ENCODE measurements around the gene RPL22. TPM values are rescaled to one million over a fixed set of nuclear protein-coding genes. Genes with fewer than 3 reads are reported as not detected.

Gene RPL22
- total RNA-seq, 1 donor from 2014 or later = 601 TPM

GRCh38 chr1:6200188-6200809 is 904 bp upstream of the RPL22 start:
- H3K27me3 Mint-ChIP-seq (ENCODE audit: unreplicated experiment) = peaks cover 3% of the 10 kb centered on the region
- H3K4me1 Mint-ChIP-seq (ENCODE audit: unreplicated experiment) = peaks cover 25% of the 10 kb centered on the region
- no peaks in the 10 kb centered on the region for H3K9me3 Mint-ChIP-seq (ENCODE audit: unreplicated experiment)
- peak overlapping the region; percentile 94 for H3K4me3 Mint-ChIP-seq (ENCODE audit: unreplicated experiment)
- no peak for DNase-seq (ENCODE audit: low spot score)
- peaks cover 13% of the 10 kb centered on the region for H3K36me3 Mint-ChIP-seq (ENCODE audit: low read depth, unreplicated experiment)
- H3K27ac Mint-ChIP-seq (ENCODE audit: unreplicated experiment) = peak overlapping the region; percentile 95
- no peak for TF ChIP-seq CTCF (IDR thresholded peaks at IDR 0.05; ENCODE audit: unreplicated experiment)

- peak overlapping the region; percentile 94 for H3K4me3 Mint-ChIP-seq (ENCODE audit: unreplicated experiment)
- H3K36me3 Mint-ChIP-seq (ENCODE audit: low read depth, unreplicated experiment) = peaks cover 13% of the 10 kb centered on the region
These were observed 623 bp downstream of the RPL22 start for GRCh38 chr1:6198646-6199297.

GRCh38 chr1:6197746-6198427 is 1.5 kb downstream of the RPL22 start:
- no peaks in the 10 kb centered on the region for H3K9me3 Mint-ChIP-seq (ENCODE audit: unreplicated experiment)
- peaks cover 25% of the 10 kb centered on the region for H3K4me1 Mint-ChIP-seq (ENCODE audit: unreplicated experiment)
- H3K27me3 Mint-ChIP-seq (ENCODE audit: unreplicated experiment) = peaks cover 3% of the 10 kb centered on the region
- H3K27ac Mint-ChIP-seq (ENCODE audit: unreplicated experiment) = peak overlapping the region; percentile 89
- peaks cover 15% of the 10 kb centered on the region for H3K36me3 Mint-ChIP-seq (ENCODE audit: low read depth, unreplicated experiment)
- no peak for DNase-seq (ENCODE audit: low spot score)
- H3K4me3 Mint-ChIP-seq (ENCODE audit: unreplicated experiment) = peak overlapping the region; percentile 94
- no peak for TF ChIP-seq CTCF (IDR thresholded peaks at IDR 0.05; ENCODE audit: unreplicated experiment)

More at GRCh38 chr1:6198646-6199297, 623 bp downstream of the RPL22 start:
- Mint-ChIP-seq H3K27me3 (ENCODE audit: unreplicated experiment) (peaks cover 3% of the 10 kb centered on the region), H3K9me3 (ENCODE audit: unreplicated experiment) (no peaks in the 10 kb centered on the region), H3K27ac (ENCODE audit: unreplicated experiment) (peak overlapping the region; percentile 89), H3K4me1 (ENCODE audit: unreplicated experiment) (peaks cover 25% of the 10 kb centered on the region)
- no peak for DNase-seq (ENCODE audit: low spot score)
- TF ChIP-seq CTCF (IDR thresholded peaks at IDR 0.05; ENCODE audit: unreplicated experiment) = no peak

- no peak overlapping the region for H3K27ac Mint-ChIP-seq (ENCODE audit: unreplicated experiment)
- TF ChIP-seq CTCF (IDR thresholded peaks at IDR 0.05; ENCODE audit: unreplicated experiment) = no peak
- DNase-seq (ENCODE audit: low spot score) = no peak
- peaks cover 2% of the 10 kb centered on the region for H3K27me3 Mint-ChIP-seq (ENCODE audit: unreplicated experiment)
- H3K36me3 Mint-ChIP-seq (ENCODE audit: low read depth, unreplicated experiment) = peaks cover 28% of the 10 kb centered on the region
- no peak overlapping the region for H3K4me3 Mint-ChIP-seq (ENCODE audit: unreplicated experiment)
- no peaks in the 10 kb centered on the region for H3K9me3 Mint-ChIP-seq (ENCODE audit: unreplicated experiment)
- H3K4me1 Mint-ChIP-seq (ENCODE audit: unreplicated experiment) = peaks cover 2% of the 10 kb centered on the region
These were observed 7.4 kb downstream of the RPL22 start for GRCh38 chr1:6191968-6192367.

- H3K27me3 Mint-ChIP-seq (ENCODE audit: unreplicated experiment) = peaks cover 5% of the 10 kb centered on the region
- no peak overlapping the region for H3K4me3 Mint-ChIP-seq (ENCODE audit: unreplicated experiment)
- no peak for TF ChIP-seq CTCF (IDR thresholded peaks at IDR 0.05; ENCODE audit: unreplicated experiment)
- peaks cover 10% of the 10 kb centered on the region for H3K4me1 Mint-ChIP-seq (ENCODE audit: unreplicated experiment)
- DNase-seq (ENCODE audit: low spot score) = no peak
- H3K27ac Mint-ChIP-seq (ENCODE audit: unreplicated experiment) = no peak overlapping the region
- H3K36me3 Mint-ChIP-seq (ENCODE audit: low read depth, unreplicated experiment) = peaks cover 28% of the 10 kb centered on the region
- H3K9me3 Mint-ChIP-seq (ENCODE audit: unreplicated experiment) = no peaks in the 10 kb centered on the region
These were observed 10.9 kb downstream of the RPL22 start for GRCh38 chr1:6188466-6188865.

Measured in endothelial cell (in vitro differentiated cells).